ENCODE results near the gene LAMB4. TPM values are rescaled to one million over a fixed set of nuclear protein-coding genes. Genes with fewer than 3 reads are reported as not detected.

Gene LAMB4
- total RNA-seq, 4 donors from 2014 or later, result 0.60 to 3.0 TPM; not detected in 2

DNA sequence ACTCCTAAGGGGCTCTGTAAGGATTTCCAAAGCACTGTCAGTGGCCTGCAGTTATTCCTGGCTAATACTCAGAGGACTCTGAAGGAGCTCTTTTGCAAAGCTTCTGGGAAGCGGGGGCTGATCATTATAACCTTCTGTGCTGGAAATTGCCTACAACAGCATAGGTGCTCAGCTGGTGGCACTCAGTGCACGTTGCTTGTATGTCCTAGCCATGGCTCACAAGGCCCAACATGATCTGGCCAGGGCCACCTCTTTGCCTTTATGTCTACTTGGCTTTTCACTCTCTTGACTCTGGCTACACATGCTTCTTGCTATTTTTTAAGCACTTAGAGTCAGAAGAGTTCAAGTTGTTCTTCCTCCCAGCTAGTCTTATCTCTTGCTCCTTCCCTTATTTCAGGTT is 17.5 kb downstream of the LAMB4 start:
- DNase-seq (ENCODE audit: low spot score) (no peak), ATAC-seq (ENCODE audit: low FRiP score) (no peak)
- TF ChIP-seq, protein P1, sequence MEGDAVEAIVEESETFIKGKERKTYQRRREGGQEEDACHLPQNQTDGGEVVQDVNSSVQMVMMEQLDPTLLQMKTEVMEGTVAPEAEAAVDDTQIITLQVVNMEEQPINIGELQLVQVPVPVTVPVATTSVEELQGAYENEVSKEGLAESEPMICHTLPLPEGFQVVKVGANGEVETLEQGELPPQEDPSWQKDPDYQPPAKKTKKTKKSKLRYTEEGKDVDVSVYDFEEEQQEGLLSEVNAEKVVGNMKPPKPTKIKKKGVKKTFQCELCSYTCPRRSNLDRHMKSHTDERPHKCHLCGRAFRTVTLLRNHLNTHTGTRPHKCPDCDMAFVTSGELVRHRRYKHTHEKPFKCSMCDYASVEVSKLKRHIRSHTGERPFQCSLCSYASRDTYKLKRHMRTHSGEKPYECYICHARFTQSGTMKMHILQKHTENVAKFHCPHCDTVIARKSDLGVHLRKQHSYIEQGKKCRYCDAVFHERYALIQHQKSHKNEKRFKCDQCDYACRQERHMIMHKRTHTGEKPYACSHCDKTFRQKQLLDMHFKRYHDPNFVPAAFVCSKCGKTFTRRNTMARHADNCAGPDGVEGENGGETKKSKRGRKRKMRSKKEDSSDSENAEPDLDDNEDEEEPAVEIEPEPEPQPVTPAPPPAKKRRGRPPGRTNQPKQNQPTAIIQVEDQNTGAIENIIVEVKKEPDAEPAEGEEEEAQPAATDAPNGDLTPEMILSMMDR (IDR thresholded peaks at IDR 0.05), result no peak

DNA sequence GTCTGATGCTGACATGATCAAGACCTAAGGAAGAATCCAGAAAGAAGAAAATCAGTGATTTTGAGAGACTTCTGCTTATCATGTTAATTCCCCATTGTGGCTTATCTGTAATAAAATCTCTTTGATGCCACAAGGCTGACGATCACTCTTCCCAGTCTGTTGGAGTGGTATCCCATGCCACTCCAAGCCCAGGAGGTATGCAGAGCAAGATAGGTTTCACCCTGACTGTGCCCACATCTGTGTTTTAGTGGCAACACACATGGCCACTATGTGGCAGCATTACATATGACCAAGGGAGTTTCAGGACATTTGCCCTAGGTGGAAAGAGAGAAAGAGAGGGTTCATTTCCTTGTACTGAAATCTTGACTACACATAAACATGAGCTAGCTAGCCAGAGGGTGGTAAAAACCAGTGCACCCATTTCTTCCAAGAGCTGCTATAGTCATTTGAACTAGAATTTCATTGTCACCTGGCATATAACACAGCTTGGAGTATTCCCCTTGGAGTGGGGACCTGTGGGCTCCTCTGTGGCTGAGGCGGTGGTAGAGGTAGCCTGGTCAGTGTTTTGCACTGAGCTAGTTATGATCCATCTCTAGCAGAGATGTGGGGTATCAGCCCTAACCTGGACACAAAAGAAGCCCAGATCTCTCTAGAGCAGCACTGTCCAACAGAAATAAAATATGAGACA is 20.8 kb downstream of the LAMB4 start:
- TF ChIP-seq, protein P1 (IDR thresholded peaks at IDR 0.05), result no peak
- ATAC-seq (ENCODE audit: low FRiP score) (no peak), DNase-seq (ENCODE audit: low spot score) (no peak)

DNA sequence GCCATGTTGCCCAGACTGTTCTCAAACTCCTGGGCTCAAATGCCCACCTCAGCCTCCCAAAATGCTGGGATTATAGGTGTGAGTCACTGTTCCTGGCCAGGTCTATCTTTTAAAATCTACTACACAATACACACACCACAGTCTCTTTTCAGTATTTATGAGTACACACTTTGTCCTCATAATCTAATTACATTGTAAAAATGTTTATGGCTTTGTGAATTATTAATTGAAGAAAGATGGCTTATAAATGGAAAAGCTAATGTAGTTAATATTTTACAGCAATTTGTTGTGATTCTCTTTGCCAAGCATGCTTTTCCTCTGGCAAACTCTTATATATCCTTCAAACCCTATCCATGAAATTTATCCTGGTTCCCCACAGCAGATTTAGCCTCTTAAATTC is 22.0 kb downstream of the LAMB4 start:
- no peak for DNase-seq (ENCODE audit: low spot score)
- TF ChIP-seq, protein P1 (IDR thresholded peaks at IDR 0.05), result no peak
- no peak for ATAC-seq (ENCODE audit: low FRiP score)

DNA sequence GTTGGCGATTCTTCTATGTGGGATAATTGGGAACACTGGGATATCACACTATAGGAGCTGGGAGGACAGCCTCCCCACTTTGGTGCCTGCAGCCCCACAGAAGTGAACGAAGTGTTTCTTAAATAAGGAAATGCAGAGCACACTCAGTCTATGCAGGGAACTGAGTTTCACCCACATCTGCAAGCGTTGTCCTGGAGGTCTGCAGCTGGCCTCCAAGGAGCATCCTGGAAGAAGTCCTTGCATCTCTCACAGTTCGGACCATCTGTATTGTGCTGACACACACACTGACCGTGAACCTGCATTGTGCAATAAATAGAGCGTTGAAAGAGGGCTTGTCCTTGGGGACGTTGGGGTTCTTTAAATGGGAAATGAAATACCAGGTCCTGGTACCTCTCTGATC is 25.8 kb downstream of the LAMB4 start:
- TF ChIP-seq, protein P1 (IDR thresholded peaks at IDR 0.05), result no peak
- no peak for DNase-seq (ENCODE audit: low spot score)
- ATAC-seq (ENCODE audit: low FRiP score), result no peak

DNA sequence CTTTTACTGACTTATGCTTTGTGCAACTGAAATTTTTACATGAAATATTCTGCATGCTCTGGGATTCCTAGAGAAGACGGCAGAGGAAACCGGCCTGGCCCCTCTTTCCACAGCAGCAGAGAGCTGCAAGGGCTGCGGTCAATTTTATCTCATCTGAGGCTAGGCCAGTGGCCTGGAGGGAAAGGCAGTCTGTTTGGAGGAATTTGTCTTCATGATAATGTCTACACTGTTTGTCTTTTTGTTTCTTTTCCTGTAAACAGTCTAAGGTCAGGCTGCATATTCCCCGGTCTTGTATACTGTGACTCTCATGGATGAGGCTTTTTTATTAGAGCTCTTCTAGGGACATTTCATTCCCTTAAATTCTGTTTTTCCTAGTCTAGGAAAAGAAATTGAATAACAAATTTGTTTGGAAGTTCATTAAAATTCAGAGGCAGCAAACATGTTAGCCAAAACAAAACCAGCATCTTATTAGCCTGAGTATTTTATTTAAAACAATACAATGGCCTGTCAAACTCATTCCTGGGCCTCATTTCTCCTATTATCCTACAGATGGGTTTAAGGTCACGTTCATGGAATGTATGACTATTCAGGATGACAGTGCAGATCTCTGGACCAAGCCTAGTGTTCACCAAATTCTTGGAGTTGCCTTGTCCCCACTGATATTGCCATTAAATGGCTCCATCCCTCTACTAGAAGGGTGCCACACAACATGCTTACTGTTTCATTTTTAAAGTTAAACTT is 26.4 kb downstream of the LAMB4 start:
- ATAC-seq (ENCODE audit: low FRiP score) (no peak), DNase-seq (ENCODE audit: low spot score) (no peak)
- TF ChIP-seq, protein P1 (IDR thresholded peaks at IDR 0.05), result no peak

DNA sequence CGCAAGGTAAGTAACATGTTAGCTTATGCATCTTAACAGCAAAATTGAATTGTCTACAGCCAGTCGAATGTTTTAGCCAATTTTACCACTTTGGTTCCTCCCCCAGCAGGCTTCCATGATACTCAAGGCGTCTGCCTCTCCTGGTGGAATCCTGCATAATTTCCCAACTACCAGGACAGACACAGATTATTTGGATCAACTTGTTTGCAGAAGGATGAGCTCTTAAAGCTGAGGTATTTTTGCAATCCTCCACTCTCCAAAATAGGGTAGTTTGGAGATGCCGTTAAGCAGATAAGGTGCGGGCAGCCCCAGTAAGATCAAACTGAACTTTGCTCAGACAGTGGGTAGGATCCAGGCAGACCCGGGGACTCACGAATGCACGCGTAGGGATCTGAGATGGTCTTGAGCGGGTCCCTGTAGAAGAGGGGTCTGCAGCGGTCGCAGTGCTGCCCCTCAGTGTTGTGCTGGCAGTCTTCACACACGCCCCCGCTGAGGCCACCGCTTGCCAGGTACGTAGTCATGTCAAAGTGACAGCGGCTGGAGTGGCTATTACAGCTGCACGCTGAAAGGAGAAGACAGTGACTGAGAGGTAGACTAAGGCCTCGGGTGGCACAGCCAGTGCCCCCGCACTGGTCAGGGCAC is 27.4 kb downstream of the LAMB4 start:
- DNase-seq (ENCODE audit: low spot score) (no peak), ATAC-seq (ENCODE audit: low FRiP score) (no peak)
- TF ChIP-seq, protein P1 (IDR thresholded peaks at IDR 0.05), result no peak

Measured in omental fat pad (tissue), 4 donors.